ENCODE results near the gene IMP3. TPM values are rescaled to one million over a fixed set of nuclear protein-coding genes. Genes with fewer than 3 reads are reported as not detected.

IMP3 gene
- total and polyA plus RNA-seq, 4 donors, result 45.2 to 94.8 (median 69.6) TPM

DNA sequence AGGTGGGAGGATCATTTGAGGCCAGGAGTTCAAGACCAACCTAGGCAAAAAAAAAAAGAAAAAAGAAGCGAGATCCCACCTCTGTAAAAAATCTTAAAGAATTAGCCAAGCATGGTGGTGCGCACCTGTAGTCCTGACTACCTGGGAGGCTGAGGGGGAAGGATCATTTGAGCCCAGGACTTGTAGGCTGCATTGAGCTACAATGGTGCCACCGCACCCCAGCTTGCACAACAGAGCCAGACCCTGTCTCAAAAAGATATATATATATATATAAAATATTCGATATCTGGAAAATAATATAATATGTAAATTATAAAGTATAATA, 1.1 kb upstream of the IMP3 start:
- peaks cover 0 to 34% (median 25%) of the 10 kb centered on the region in 4 donors for H3K4me1 ChIP-seq (ENCODE audit: control insufficient read depth in 4 of 4, insufficient read depth in 4 of 4, low read length in 3 of 4)
- H3K27ac ChIP-seq (ENCODE audit: low read depth in 1 of 2, low read length in 2 of 2), result peak overlapping the region; percentile 95 to 98
- H3K36me3 ChIP-seq (ENCODE audit: control insufficient read depth in 4 of 4, insufficient read depth in 3 of 4, low read depth in 1 of 4, low read length in 3 of 4), result no peaks in the 10 kb centered on the region
- TF ChIP-seq, protein P1, sequence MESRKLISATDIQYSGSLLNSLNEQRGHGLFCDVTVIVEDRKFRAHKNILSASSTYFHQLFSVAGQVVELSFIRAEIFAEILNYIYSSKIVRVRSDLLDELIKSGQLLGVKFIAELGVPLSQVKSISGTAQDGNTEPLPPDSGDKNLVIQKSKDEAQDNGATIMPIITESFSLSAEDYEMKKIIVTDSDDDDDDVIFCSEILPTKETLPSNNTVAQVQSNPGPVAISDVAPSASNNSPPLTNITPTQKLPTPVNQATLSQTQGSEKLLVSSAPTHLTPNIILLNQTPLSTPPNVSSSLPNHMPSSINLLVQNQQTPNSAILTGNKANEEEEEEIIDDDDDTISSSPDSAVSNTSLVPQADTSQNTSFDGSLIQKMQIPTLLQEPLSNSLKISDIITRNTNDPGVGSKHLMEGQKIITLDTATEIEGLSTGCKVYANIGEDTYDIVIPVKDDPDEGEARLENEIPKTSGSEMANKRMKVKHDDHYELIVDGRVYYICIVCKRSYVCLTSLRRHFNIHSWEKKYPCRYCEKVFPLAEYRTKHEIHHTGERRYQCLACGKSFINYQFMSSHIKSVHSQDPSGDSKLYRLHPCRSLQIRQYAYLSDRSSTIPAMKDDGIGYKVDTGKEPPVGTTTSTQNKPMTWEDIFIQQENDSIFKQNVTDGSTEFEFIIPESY (IDR thresholded peaks at IDR 0.05), result no peak
- TF ChIP-seq JUND (IDR thresholded peaks at IDR 0.05) (no peak), RXRA (IDR thresholded peaks at IDR 0.05) (no peak), MAX (IDR thresholded peaks at IDR 0.05) (no peak), REST (IDR thresholded peaks at IDR 0.05) (no peak), EGR1 (IDR thresholded peaks at IDR 0.05; ENCODE audit: low read depth in 2 of 2) (no peak), HNF4A (conservative IDR thresholded peaks at IDR 0.05) (no peak), SP1 (IDR thresholded peaks at IDR 0.05) (no peak), FOXA2 (IDR thresholded peaks at IDR 0.05) (no peak), RAD21 (IDR thresholded peaks at IDR 0.05) (no peak), NR2F2 (IDR thresholded peaks at IDR 0.05) (no peak)
- TF ChIP-seq, protein P2, sequence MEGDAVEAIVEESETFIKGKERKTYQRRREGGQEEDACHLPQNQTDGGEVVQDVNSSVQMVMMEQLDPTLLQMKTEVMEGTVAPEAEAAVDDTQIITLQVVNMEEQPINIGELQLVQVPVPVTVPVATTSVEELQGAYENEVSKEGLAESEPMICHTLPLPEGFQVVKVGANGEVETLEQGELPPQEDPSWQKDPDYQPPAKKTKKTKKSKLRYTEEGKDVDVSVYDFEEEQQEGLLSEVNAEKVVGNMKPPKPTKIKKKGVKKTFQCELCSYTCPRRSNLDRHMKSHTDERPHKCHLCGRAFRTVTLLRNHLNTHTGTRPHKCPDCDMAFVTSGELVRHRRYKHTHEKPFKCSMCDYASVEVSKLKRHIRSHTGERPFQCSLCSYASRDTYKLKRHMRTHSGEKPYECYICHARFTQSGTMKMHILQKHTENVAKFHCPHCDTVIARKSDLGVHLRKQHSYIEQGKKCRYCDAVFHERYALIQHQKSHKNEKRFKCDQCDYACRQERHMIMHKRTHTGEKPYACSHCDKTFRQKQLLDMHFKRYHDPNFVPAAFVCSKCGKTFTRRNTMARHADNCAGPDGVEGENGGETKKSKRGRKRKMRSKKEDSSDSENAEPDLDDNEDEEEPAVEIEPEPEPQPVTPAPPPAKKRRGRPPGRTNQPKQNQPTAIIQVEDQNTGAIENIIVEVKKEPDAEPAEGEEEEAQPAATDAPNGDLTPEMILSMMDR (IDR thresholded peaks at IDR 0.05; ENCODE audit: low read depth, low read length, missing input control), result no peak
- peak overlapping the region in 1 of 3 donors; percentile 78 for H3K4me3 ChIP-seq (ENCODE audit: low read depth in 1 of 3, low read length in 3 of 3)
- no peak overlapping the region for H3K9ac ChIP-seq (ENCODE audit: low read depth in 1 of 2, low read length in 2 of 2)
- 82% methylated on average over 4 of the region's 4 CpGs for WGBS
- H3K27me3 ChIP-seq (ENCODE audit: control insufficient read depth in 4 of 4, insufficient read depth in 4 of 4, low read length in 3 of 4), result no peaks in the 10 kb centered on the region
- no peak for DNase-seq (ENCODE audit: low spot score)
- no peaks in the 10 kb centered on the region for H3K9me3 ChIP-seq (ENCODE audit: control insufficient read depth in 4 of 4, low read length in 3 of 4)

DNA sequence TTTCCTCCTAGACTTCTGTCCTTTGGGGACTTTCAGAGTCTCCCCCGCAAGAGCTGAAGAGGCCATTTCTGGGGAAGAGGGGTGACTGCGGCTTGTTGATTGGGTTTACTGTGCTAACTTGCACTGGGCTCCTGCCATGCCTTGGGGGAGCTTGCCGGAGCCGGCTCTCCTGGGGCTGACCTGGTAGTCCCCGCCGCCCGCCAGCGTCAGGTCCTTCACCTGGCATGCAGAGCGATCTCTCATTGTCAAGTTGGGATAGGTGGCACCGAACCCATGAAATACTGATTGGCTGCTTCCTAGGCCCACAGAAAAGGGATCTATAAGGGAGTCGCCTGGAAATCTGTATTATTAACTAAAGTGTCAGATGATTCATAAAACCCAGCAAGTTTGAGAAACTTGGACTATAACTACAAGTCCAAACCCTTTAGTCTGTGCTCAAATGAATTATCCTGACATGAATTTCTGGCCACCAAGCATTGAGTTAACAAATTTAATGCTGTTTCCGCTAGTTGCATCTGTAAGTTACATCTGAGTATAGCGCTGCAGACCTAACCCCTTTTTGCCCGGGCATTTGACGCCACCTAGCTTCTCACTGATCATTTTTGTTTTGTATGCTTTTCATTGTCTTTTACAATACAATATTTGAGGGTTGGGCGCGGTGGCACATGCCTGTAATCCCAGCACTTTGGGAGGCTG, 607 bp upstream of the IMP3 start:
- 9% methylated on average over 17 of the region's 17 CpGs for WGBS
- DNase-seq (ENCODE audit: low spot score), result no peak
- Histone ChIP-seq H3K36me3 (ENCODE audit: control insufficient read depth in 4 of 4, insufficient read depth in 3 of 4, low read depth in 1 of 4, low read length in 3 of 4) (no peaks in the 10 kb centered on the region), H3K9ac (ENCODE audit: low read depth in 1 of 2, low read length in 2 of 2) (peak overlapping the region; percentile 40 to 93), H3K27ac (ENCODE audit: low read depth in 1 of 2, low read length in 2 of 2) (peak overlapping the region; percentile 95 to 98), H3K9me3 (ENCODE audit: control insufficient read depth in 4 of 4, low read length in 3 of 4) (no peaks in the 10 kb centered on the region), H3K27me3 (ENCODE audit: control insufficient read depth in 4 of 4, insufficient read depth in 4 of 4, low read length in 3 of 4) (no peaks in the 10 kb centered on the region), H3K4me1 (ENCODE audit: control insufficient read depth in 4 of 4, insufficient read depth in 4 of 4, low read length in 3 of 4) (peaks cover 0 to 33% (median 24%) of the 10 kb centered on the region in 4 donors), H3K4me3 (ENCODE audit: low read depth in 1 of 3, low read length in 3 of 3) (peak overlapping the region; percentile 70 to 78 (median 74))
- TF ChIP-seq FOXA1 (IDR thresholded peaks at IDR 0.05) (no peak), GABPA (IDR thresholded peaks at IDR 0.05 in 1 of 2, conservative IDR thresholded peaks at IDR 0.05 in 1 of 2) (no peak), SP1 (IDR thresholded peaks at IDR 0.05) (no peak), REST (IDR thresholded peaks at IDR 0.05) (no peak), TAF1 (conservative IDR thresholded peaks at IDR 0.05) (no peak)
- TF ChIP-seq, protein P1 (IDR thresholded peaks at IDR 0.05), result peak; percentile 80
- TF ChIP-seq, protein P2 (IDR thresholded peaks at IDR 0.05; ENCODE audit: low read depth, low read length, missing input control), result no peak
